ENCODE data around the gene FBXW9.

- TF ChIP-seq POLR2A (IDR thresholded peaks at IDR 0.05) (no peak), CTCF (IDR thresholded peaks at IDR 0.05) (no peak)
Measured at GRCh38 chr19:12733369-12734214, 37.2 kb upstream of the FBXW9 start.

Data from thyroid gland (tissue), 4 donors.